ENCODE results near the gene MYH7B. TPM values are rescaled to one million over a fixed set of nuclear protein-coding genes. Genes with fewer than 3 reads are reported as not detected.
A peak's percentile ranks its signal among the peaks of the same experiment; 100 is the strongest.

MYH7B gene
- total RNA-seq, 1 experiment from 2014 or later, result 0.52 TPM

GRCh38 chr20:34983995-34984735 is 28.5 kb downstream of the MYH7B start:
- Mint-ChIP-seq H3K4me3 (ENCODE audit: low read depth, unreplicated experiment) (no peak overlapping the region), H3K27me3 (ENCODE audit: unreplicated experiment) (peaks cover 36% of the 10 kb centered on the region), H3K36me3 (ENCODE audit: insufficient read depth, unreplicated experiment) (peaks cover 35% of the 10 kb centered on the region), H3K9me3 (ENCODE audit: low read depth, unreplicated experiment) (no peaks in the 10 kb centered on the region), H3K27ac (ENCODE audit: unreplicated experiment) (no peak overlapping the region), H3K4me1 (ENCODE audit: low read depth, unreplicated experiment) (peaks cover 18% of the 10 kb centered on the region)
- no peak for DNase-seq
- intact Hi-C loops (cut with micrococcal nuclease; ENCODE audit: unreplicated experiment), result no loop called here
- CTCF ChIA-PET, result interaction anchor here (0.6 to 1.3 kb wide), 5 partner anchors 28 to 270 kb away, joined by 3 to 5 read pairs (median 3); partner anchors contain the start of genes ACSS2, GSS and MYH7B
- no peak for TF ChIP-seq CTCF (IDR thresholded peaks at IDR 0.05; ENCODE audit: unreplicated experiment)
- no TSS peak for BruUV-seq (replicated peaks)

- Mint-ChIP-seq H3K9me3 (ENCODE audit: low read depth, unreplicated experiment) (no peaks in the 10 kb centered on the region), H3K27ac (ENCODE audit: unreplicated experiment) (peak overlapping the region; percentile 32), H3K4me3 (ENCODE audit: low read depth, unreplicated experiment) (no peak overlapping the region), H3K27me3 (ENCODE audit: unreplicated experiment) (peaks cover 36% of the 10 kb centered on the region), H3K36me3 (ENCODE audit: insufficient read depth, unreplicated experiment) (peaks cover 39% of the 10 kb centered on the region), H3K4me1 (ENCODE audit: low read depth, unreplicated experiment) (peaks cover 18% of the 10 kb centered on the region)
- CTCF ChIA-PET, result interaction anchor here (0.6 to 1.3 kb wide), 5 partner anchors 16 to 912 kb away, joined by 3 to 7 read pairs (median 5); partner anchors contain the start of genes ACSS2, GSS and MYH7B
- no TSS peak for BruUV-seq (replicated peaks)
- DNase-seq, result peak; percentile 62
- intact Hi-C loops (cut with micrococcal nuclease; ENCODE audit: unreplicated experiment), result no loop called here
- TF ChIP-seq CTCF (IDR thresholded peaks at IDR 0.05; ENCODE audit: unreplicated experiment), result no peak
These were observed 29.1 kb downstream of the MYH7B start for GRCh38 chr20:34984756-34985261.

DNA sequence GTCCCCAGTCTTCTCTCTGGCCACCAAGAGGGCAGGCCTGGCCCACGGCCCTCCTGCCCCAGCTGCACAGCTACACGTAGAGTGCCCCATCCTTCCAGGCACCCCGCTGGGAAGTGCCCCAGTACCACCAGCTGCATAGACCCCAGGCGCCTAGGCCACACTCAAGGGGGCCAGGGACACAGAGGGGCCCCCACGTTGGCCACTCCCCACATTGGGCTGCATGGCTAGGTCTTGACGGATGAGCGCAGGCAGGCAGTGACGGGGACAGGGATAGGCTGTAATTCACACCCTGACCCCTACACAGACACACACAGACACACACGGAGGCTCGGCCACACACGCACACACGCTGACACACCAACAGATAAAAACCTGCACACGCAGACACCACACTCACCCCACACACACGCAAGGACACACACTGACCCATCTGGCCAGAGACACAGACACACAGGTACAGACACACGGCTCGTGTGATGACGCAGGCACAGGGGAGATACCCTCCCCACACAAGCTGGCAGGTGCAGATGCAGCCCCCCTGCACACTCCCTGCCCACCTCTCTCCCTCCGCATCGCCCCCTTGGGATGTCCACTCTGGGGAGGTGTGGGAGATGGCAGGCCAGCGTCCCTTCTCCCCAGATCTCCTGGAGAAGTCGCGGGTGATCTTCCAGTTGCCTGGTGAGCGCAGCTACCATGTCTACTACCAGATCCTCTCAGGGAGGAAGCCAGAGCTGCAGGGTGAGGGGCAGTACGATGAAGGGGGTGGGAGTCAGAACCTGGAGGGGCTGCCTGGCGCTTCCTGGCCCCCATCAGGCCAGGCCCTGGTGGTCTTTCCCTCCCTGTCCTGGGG is 30.0 kb downstream of the MYH7B start:
- peaks cover 45% of the 10 kb centered on the region for H3K36me3 Mint-ChIP-seq (ENCODE audit: insufficient read depth, unreplicated experiment)
- H3K4me1 Mint-ChIP-seq (ENCODE audit: low read depth, unreplicated experiment), result peaks cover 18% of the 10 kb centered on the region
- H3K9me3 Mint-ChIP-seq (ENCODE audit: low read depth, unreplicated experiment), result no peaks in the 10 kb centered on the region
- H3K27me3 Mint-ChIP-seq (ENCODE audit: unreplicated experiment), result peaks cover 36% of the 10 kb centered on the region
- no peak for DNase-seq
- CTCF ChIA-PET, result interaction anchor here (0.6 to 1.3 kb wide), 5 partner anchors 15 to 164 kb away, joined by 3 to 5 read pairs (median 5); partner anchors contain the start of genes ACSS2, GSS and MYH7B
- peak overlapping the region; percentile 32 for H3K27ac Mint-ChIP-seq (ENCODE audit: unreplicated experiment)
- TF ChIP-seq CTCF (IDR thresholded peaks at IDR 0.05; ENCODE audit: unreplicated experiment), result no peak
- H3K4me3 Mint-ChIP-seq (ENCODE audit: low read depth, unreplicated experiment), result no peak overlapping the region
- intact Hi-C loops (cut with micrococcal nuclease; ENCODE audit: unreplicated experiment), result no loop called here
- BruUV-seq (replicated peaks), result no TSS peak
